H9 (cell line): Measurements from ENCODE around the gene RPS16. TPM values are rescaled to one million over a fixed set of nuclear protein-coding genes. Genes with fewer than 3 reads are reported as not detected.

Experiments
- DNase-seq: peaks from one replicate; pipeline ENCODE4 v3.0.0-alpha.2; 2017
- H2AFZ ChIP-seq: one replicate; pipeline ENCODE4 v1.6.1; 2013; ENCODE audit warnings: mild to moderate bottlenecking, low read length, control low read depth, moderate library complexity
- H2AK5ac ChIP-seq: 2 replicates; pipeline ENCODE4 v1.6.1; 2013; ENCODE audit warnings: low read length, control low read depth, mixed read lengths; ENCODE audit not compliant: insufficient read length
- H2BK120ac ChIP-seq: one replicate; pipeline ENCODE4 v1.6.1; 2013; ENCODE audit warnings: low read depth, mild to moderate bottlenecking, low read length, control low read depth, inconsistent platforms; ENCODE audit not compliant: poor library complexity, severe bottlenecking
- H2BK12ac ChIP-seq: 2 replicates; pipeline ENCODE4 v1.6.1; 2013; ENCODE audit warnings: low read length, control low read depth, mixed read lengths, low read depth; ENCODE audit not compliant: insufficient read length
- H2BK15ac ChIP-seq: 2 replicates; pipeline ENCODE4 v1.6.1; 2013; ENCODE audit warnings: low read depth, low read length, control low read depth
- H2BK20ac ChIP-seq: one replicate; pipeline ENCODE4 v1.6.1; 2013; ENCODE audit warnings: low read depth, mild to moderate bottlenecking, low read length, control low read depth, inconsistent platforms; ENCODE audit not compliant: poor library complexity, severe bottlenecking
- H2BK5ac ChIP-seq: 2 replicates; pipeline ENCODE4 v1.6.1; 2013; ENCODE audit warnings: low read length, control low read depth, mixed read lengths; ENCODE audit not compliant: insufficient read length
- H3K14ac ChIP-seq: 2 replicates; pipeline ENCODE4 v1.6.1; 2013; ENCODE audit warnings: low read length, control low read depth; ENCODE audit not compliant: insufficient read depth
- H3K18ac ChIP-seq: 2 replicates; pipeline ENCODE4 v1.6.1; 2013; ENCODE audit warnings: low read depth, mild to moderate bottlenecking, mixed read lengths, low read length, control low read depth; ENCODE audit not compliant: insufficient read length
- H3K23ac ChIP-seq: 2 replicates; pipeline ENCODE4 v1.6.1; 2013; ENCODE audit warnings: low read length, control low read depth, mixed read lengths, low read depth; ENCODE audit not compliant: insufficient read length
- H3K23me2 ChIP-seq: 2 replicates; pipeline ENCODE4 v1.6.1; 2013; ENCODE audit warnings: low read depth, mild to moderate bottlenecking, mixed read lengths, low read length, control low read depth; ENCODE audit not compliant: insufficient read length, poor library complexity, severe bottlenecking
- H3K27ac ChIP-seq: 2 replicates; pipeline ENCODE4 v1.5.1; 2013; ENCODE audit warnings: low read length, control low read depth, mixed read lengths, low read depth; ENCODE audit not compliant: insufficient read length
- H3K27me3 ChIP-seq: 2 replicates; pipeline ENCODE4 v1.6.1; 2013; ENCODE audit warnings: low read length, control low read depth, inconsistent platforms; ENCODE audit not compliant: insufficient read depth
- H3K4ac ChIP-seq: 2 replicates; pipeline ENCODE4 v1.6.1; 2013; ENCODE audit warnings: low read depth, mild to moderate bottlenecking, control low read depth, inconsistent platforms, low read length, moderate library complexity
- H3K4me1 ChIP-seq: 2 replicates; pipeline ENCODE4 v1.6.1; 2013; ENCODE audit warnings: low read length, control low read depth, inconsistent platforms; ENCODE audit not compliant: insufficient read depth
- H3K4me2 ChIP-seq: 2 replicates; pipeline ENCODE4 v1.6.1; 2013; ENCODE audit warnings: low read length, control low read depth, mixed read lengths; ENCODE audit not compliant: insufficient read length, insufficient read depth
- H3K56ac ChIP-seq: 2 replicates; pipeline ENCODE4 v1.6.1; 2013; ENCODE audit warnings: low read depth, mild to moderate bottlenecking, mixed read lengths, low read length, control low read depth; ENCODE audit not compliant: insufficient read length
- H3K79me1 ChIP-seq: 2 replicates; pipeline ENCODE4 v1.6.1; 2013; ENCODE audit warnings: low read depth, mild to moderate bottlenecking, moderate library complexity, low read length, control low read depth, inconsistent platforms; ENCODE audit not compliant: insufficient read depth, poor library complexity, severe bottlenecking
- H3K79me2 ChIP-seq: 2 replicates; pipeline ENCODE4 v1.6.1; 2013; ENCODE audit warnings: low read length, control low read depth, inconsistent platforms; ENCODE audit not compliant: insufficient read depth
- H3K9ac ChIP-seq: 2 replicates; pipeline ENCODE4 v1.6.1; 2013; ENCODE audit warnings: low read length, control low read depth, mixed read lengths; ENCODE audit not compliant: insufficient read length; ENCODE audit errors: extremely low read depth
- H3K9me3 ChIP-seq: one replicate; pipeline ENCODE4 v1.6.1; 2013; ENCODE audit warnings: low read depth, low read length, inconsistent platforms; ENCODE audit not compliant: control insufficient read depth
- H3T11ph ChIP-seq: one replicate; pipeline ENCODE4 v1.6.1; 2013; ENCODE audit warnings: mild to moderate bottlenecking, low read length, control low read depth, inconsistent platforms
- H4K20me1 ChIP-seq: one replicate; pipeline ENCODE4 v1.6.1; 2013; ENCODE audit not compliant: control insufficient read depth, insufficient read length, insufficient read depth
- H4K5ac ChIP-seq: 2 replicates; pipeline ENCODE4 v1.6.1; 2013; ENCODE audit warnings: low read depth, mild to moderate bottlenecking, mixed read lengths, low read length, control low read depth; ENCODE audit not compliant: insufficient read length
- H4K8ac ChIP-seq: replicated peaks from 2 replicates; pipeline ENCODE4 v1.6.1; 2013; ENCODE audit warnings: low read length, control low read depth, mixed read lengths, low read depth; ENCODE audit not compliant: insufficient read length
- H4K91ac ChIP-seq: 2 replicates; pipeline ENCODE4 v1.6.1; 2013; ENCODE audit warnings: low read depth, mild to moderate bottlenecking, moderate library complexity, mixed read lengths, low read length, control low read depth; ENCODE audit not compliant: insufficient read length
- H3K27ac Mint-ChIP-seq, 3 experiments: 2 replicates in 2 of 3; 3 replicates in 1 of 3; pipeline ENCODE4 v1.8.0; 2020 to 2021; ENCODE audit warnings: mixed read lengths in 3 of 3, mild to moderate bottlenecking in 1 of 3, moderate library complexity in 1 of 3
- H3K27me3 Mint-ChIP-seq: 2 replicates; pipeline ENCODE4 v1.8.0; 2021; ENCODE audit warnings: low read depth, mild to moderate bottlenecking, moderate library complexity, mixed read lengths
- H3K36me3 Mint-ChIP-seq, 3 experiments: 2 replicates in 2 of 3; 3 replicates in 1 of 3; pipeline ENCODE4 v1.8.0; 2020 to 2021; ENCODE audit warnings: low read depth in 3 of 3, mixed read lengths in 3 of 3; ENCODE audit not compliant: insufficient read depth in 1 of 3
- H3K4me1 Mint-ChIP-seq, 2 experiments: 2 replicates each; pipeline ENCODE4 v1.8.0; 2020; ENCODE audit warnings: mixed read lengths in 2 of 2
- H3K4me3 Mint-ChIP-seq, 2 experiments: 2 replicates in 1 of 2; 3 replicates in 1 of 2; pipeline ENCODE4 v1.8.0; 2020 to 2021; ENCODE audit warnings: mild to moderate bottlenecking in 2 of 2, mixed read lengths in 2 of 2, moderate library complexity in 1 of 2
- H3K9me3 Mint-ChIP-seq, 2 experiments: 2 replicates in 1 of 2; 3 replicates in 1 of 2; pipeline ENCODE4 v1.8.0; 2020; ENCODE audit warnings: mild to moderate bottlenecking in 2 of 2, mixed read lengths in 2 of 2, moderate library complexity in 1 of 2
- CTCF ChIP-seq: fragments of 200-600 bp; sonication (generic); conservative IDR thresholded peaks from 3 replicates; pipeline ENCODE4 v1.8.0; 2021; ENCODE audit warnings: antibody characterized with exemption, mild to moderate bottlenecking
- WGBS: extraction: QIAGEN DNeasy Blood & Tissue Kit; methylation state at CpG from one replicate; pipeline ENCODE4 v1.1.7; 2013; ENCODE audit warnings: missing lambda C conversion rate, low lambda C conversion rate, mixed read lengths; ENCODE audit not compliant: insufficient read length; ENCODE audit errors: extremely low coverage; 5-methylcytosine and 5-hydroxymethylcytosine counted together
- total RNA-seq: library from RNA; stranded (reverse); gene quantifications from 2 replicates; pipeline ENCODE4 v1.2.1, GENCODE V29; 2021

RPS16 gene
- total RNA-seq, 1 experiment from 2014 or later = 2,711 TPM

- no peak overlapping the region for H2BK12ac ChIP-seq
- Mint-ChIP-seq H3K4me3 (peak overlapping the region in 1 of 2 experiments; percentile 40; a peak in 2 of 5 replicates), H3K27me3 (no peaks in the 10 kb centered on the region; the same call in 1 of the 2 replicates), H3K27ac (peak overlapping the region in 2 of 3 experiments; percentile 67 to 86; a peak in 3 of 7 replicates), H3K4me1 (peaks cover 22% of the 10 kb centered on the region in 2 experiments), H3K9me3 (no peaks in the 10 kb centered on the region; a peak in 2 of 5 replicates), H3K36me3 (peaks cover 18 to 34% (median 33%) of the 10 kb centered on the region in 3 experiments; a peak in 6 of 7 replicates)
- no peak overlapping the region for H2AK5ac ChIP-seq
- no peaks in the 10 kb centered on the region for H4K20me1 ChIP-seq
- no peak overlapping the region for H2BK15ac ChIP-seq
- no peak overlapping the region for H3K18ac ChIP-seq
- no peak overlapping the region for H2BK20ac ChIP-seq
- H3K23ac ChIP-seq = no peak overlapping the region
- peak; percentile 98 for TF ChIP-seq CTCF
- H3K79me1 ChIP-seq = no peaks in the 10 kb centered on the region
- H4K8ac ChIP-seq = no peak overlapping the region
- H2BK120ac ChIP-seq = no peak overlapping the region
- no peak overlapping the region for H2AFZ ChIP-seq
- no peaks in the 10 kb centered on the region for H3K23me2 ChIP-seq
- no peak overlapping the region for H3T11ph ChIP-seq
- H3K4me1 ChIP-seq = peaks cover 4% of the 10 kb centered on the region; the same call in 1 of the 2 replicates
- no peak overlapping the region for H4K91ac ChIP-seq
- H3K9ac ChIP-seq = no peak overlapping the region
- WGBS = no CpG with 5 or more reads among the region's 17 CpGs
- H3K4ac ChIP-seq = no peak overlapping the region; the same call in 1 of the 2 replicates
- no peak overlapping the region for H3K56ac ChIP-seq
- no peak overlapping the region for H4K5ac ChIP-seq
- no peak overlapping the region for H2BK5ac ChIP-seq
- no peak overlapping the region for H3K27ac ChIP-seq
- H3K9me3 ChIP-seq = no peaks in the 10 kb centered on the region
- H3K27me3 ChIP-seq = no peaks in the 10 kb centered on the region
- DNase-seq = peak; percentile 90
- H3K14ac ChIP-seq = no peak overlapping the region
- H3K79me2 ChIP-seq = no peaks in the 10 kb centered on the region
- no peak overlapping the region for H3K4me2 ChIP-seq
Observed at GRCh38 chr19:39397360-39398296, 38.1 kb downstream of the RPS16 start.
